Brain microvascular endothelial cell (primary cell): Measurements from ENCODE around the gene FLAD1.

Experiments used
- DNase-seq: peaks from one replicate; pipeline ENCODE4 v3.0.0-alpha.2; 2020
- H3K27ac ChIP-seq: fragments of 250-450 bp; sonication (Bioruptor Pico); 2 replicates; pipeline ENCODE4 v1.5.1; 2020; ENCODE audit warnings: mild to moderate bottlenecking, moderate library complexity
- H3K27me3 ChIP-seq: fragments of 250-450 bp; sonication (Bioruptor Pico); replicated peaks from 2 replicates; pipeline ENCODE4 v1.5.1; 2020; ENCODE audit warnings: mild to moderate bottlenecking
- H3K36me3 ChIP-seq: fragments of 250-450 bp; sonication (Bioruptor Pico); replicated peaks from 2 replicates; pipeline ENCODE4 v1.5.1; 2020; ENCODE audit warnings: mild to moderate bottlenecking
- H3K4me3 ChIP-seq: 2 replicates; pipeline ENCODE4 v1.5.1; 2011; ENCODE audit warnings: low read depth, mild to moderate bottlenecking, control low read depth, low read length, moderate library complexity
- in situ Hi-C: cut with HindIII; loops from 2 replicates; pipeline ENCODE4 v1.10.0; 2017; ENCODE audit warnings: low sequenced_read_pairs, low pct_ligation_motif_present
- TF ChIP-seq, protein P1 (sequence below): IDR thresholded peaks from 2 replicates; pipeline ENCODE4 v1.5.1; 2011; ENCODE audit warnings: low read depth, mild to moderate bottlenecking, moderate library complexity, low read length, control low read depth, inconsistent platforms; ENCODE audit errors: missing control alignments

FLAD1 gene

GRCh38 chr1:155018617-155019348 lies 35.6 kb downstream of the FLAD1 start:
- TF ChIP-seq, protein P1, sequence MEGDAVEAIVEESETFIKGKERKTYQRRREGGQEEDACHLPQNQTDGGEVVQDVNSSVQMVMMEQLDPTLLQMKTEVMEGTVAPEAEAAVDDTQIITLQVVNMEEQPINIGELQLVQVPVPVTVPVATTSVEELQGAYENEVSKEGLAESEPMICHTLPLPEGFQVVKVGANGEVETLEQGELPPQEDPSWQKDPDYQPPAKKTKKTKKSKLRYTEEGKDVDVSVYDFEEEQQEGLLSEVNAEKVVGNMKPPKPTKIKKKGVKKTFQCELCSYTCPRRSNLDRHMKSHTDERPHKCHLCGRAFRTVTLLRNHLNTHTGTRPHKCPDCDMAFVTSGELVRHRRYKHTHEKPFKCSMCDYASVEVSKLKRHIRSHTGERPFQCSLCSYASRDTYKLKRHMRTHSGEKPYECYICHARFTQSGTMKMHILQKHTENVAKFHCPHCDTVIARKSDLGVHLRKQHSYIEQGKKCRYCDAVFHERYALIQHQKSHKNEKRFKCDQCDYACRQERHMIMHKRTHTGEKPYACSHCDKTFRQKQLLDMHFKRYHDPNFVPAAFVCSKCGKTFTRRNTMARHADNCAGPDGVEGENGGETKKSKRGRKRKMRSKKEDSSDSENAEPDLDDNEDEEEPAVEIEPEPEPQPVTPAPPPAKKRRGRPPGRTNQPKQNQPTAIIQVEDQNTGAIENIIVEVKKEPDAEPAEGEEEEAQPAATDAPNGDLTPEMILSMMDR, result no peak
- no peaks in the 10 kb centered on the region for H3K27me3 ChIP-seq
- H3K4me3 ChIP-seq, result no peak overlapping the region
- no peak for DNase-seq
- in situ Hi-C loops, result no loop called here
- no peak overlapping the region for H3K27ac ChIP-seq
- peaks cover 20% of the 10 kb centered on the region for H3K36me3 ChIP-seq

DNA sequence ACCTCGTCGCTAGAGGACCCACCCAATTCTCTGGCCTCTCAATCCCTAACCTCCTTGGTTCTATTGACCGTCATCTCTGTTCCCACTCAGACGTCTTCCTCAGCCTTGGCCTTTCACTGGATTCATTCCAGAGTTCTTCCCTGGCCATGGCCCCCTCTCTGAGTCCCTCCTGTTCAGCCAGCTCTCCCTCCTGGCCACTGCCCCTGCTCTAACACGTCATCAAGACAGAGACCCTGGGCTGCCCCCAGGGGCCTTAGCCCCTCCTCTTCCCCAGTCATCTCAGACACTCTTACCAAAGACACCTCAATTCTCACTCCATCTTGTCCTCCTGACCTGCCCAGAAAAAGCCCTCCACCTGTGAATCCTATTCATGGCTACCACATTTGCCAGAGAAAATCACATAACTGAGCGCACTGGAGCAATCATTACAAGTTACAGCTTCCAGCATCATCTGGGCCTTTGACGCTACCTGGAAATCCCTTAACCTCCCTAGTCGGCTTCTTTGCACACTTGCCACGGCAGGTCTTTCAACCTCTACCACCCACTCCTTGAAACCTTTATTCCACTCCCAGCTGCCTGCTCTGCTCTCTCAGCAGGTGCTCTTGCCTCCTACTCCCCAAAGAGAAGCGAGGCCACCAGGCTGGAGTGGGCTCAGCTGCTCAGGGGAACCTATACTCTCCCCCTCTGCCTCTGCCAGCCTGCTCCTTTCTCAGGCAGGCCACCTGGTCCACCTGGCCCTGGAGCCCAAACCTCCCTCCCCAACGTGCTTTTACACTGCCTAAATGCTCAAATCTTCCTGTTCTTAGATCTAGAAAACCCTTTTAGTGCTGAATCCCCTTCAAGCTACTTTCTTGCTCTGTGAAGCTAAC lies 36.5 kb downstream of the FLAD1 start:
- TF ChIP-seq, protein P1, result no peak
- H3K27me3 ChIP-seq, result no peaks in the 10 kb centered on the region
- no peak for DNase-seq
- H3K27ac ChIP-seq, result no peak overlapping the region
- in situ Hi-C loops, result no loop called here
- H3K36me3 ChIP-seq, result peaks cover 19% of the 10 kb centered on the region
- no peak overlapping the region for H3K4me3 ChIP-seq

DNA sequence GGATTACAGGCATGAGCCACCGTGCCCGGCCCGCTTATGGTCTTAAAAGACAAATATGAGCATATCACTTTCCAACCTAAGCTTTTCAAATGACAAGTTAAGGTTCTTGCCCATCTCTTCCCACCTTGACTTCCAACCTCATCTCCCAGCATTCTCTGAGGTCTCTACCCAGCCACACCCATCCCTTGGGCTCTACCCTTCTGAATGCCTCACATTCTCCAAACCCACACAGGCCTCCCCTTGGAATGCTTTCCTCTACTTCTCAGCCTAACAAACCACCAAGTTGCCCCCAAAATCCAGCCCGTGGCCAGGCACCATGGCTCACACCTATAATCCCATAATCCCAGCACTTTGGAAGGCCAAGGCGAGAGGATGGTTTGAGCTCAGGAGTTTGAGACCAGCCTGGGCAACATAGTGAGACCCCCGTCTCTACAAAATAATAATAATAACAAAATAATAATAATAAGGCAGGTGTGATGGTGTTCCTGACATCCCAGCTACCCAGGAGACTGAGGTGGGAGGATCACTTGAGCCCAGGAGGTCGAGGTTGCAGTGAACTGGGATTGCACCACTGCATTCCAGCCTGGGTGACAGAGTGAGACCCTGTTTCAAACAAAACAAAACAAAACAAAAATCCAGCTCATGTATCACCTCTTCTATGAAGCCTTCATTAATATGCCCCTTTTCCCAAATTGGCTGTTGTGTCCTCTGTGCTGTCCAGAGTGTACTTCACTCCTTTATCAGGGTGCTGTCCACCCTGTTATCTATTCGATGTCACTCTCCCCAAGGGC lies 39.2 kb downstream of the FLAD1 start:
- in situ Hi-C loops, result no loop called here
- H3K27ac ChIP-seq, result no peak overlapping the region
- no peak overlapping the region for H3K4me3 ChIP-seq
- no peaks in the 10 kb centered on the region for H3K36me3 ChIP-seq
- no peak for DNase-seq
- H3K27me3 ChIP-seq, result no peaks in the 10 kb centered on the region
- TF ChIP-seq, protein P1, result no peak

DNA sequence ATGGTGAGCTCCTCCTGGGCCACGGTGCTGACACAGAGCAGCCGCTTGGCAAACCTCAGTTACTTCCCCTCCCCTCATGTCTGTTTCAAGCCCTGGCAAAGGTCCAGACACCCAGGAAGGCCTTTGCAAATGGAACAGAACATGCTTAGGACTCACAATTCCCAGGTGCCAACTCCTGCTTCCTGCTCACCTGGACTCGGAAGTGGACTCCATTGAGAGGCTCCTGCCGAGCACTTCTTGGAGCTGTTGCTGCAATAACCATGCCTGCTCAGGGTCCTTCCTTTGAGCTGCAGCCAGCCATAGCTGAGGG lies 39.7 kb downstream of the FLAD1 start:
- TF ChIP-seq, protein P1, result no peak
- in situ Hi-C loops, result no loop called here
- no peaks in the 10 kb centered on the region for H3K36me3 ChIP-seq
- DNase-seq, result no peak
- no peak overlapping the region for H3K4me3 ChIP-seq
- no peaks in the 10 kb centered on the region for H3K27me3 ChIP-seq
- no peak overlapping the region for H3K27ac ChIP-seq

GRCh38 chr1:155023627-155024026 lies 40.5 kb downstream of the FLAD1 start:
- H3K36me3 ChIP-seq, result no peaks in the 10 kb centered on the region
- DNase-seq, result no peak
- no peak overlapping the region for H3K27ac ChIP-seq
- TF ChIP-seq, protein P1, result no peak
- H3K4me3 ChIP-seq, result no peak overlapping the region
- no peaks in the 10 kb centered on the region for H3K27me3 ChIP-seq
- in situ Hi-C loops, result no loop called here
